DMS79 (cell line): ENCODE data around the gene ANP32B.
"Not testable (repeated sequence)": the region's sequence is repeated elsewhere in the genome, so short reads cannot be mapped to it uniquely, and the experiment has no call there.

Experiments used
- DNase-seq: peaks from one replicate; lab custom pipeline; 2025; lab: John Stamatoyannopoulos, UW

ANP32B gene

GRCh38 chr9:97982683-97983588 lies at the start of gene ANP32B:
Gene ANP32B (plus strand): TSS chr9:97983341. CDS start chr9:97983556, 215 bp downstream.
- DNase-seq: peak; percentile 39

GRCh38 chr9:97934321-97935115 lies 48.6 kb upstream of the ANP32B start:
- no peak for DNase-seq

GRCh38 chr9:97935276-97935675 lies 47.9 kb upstream of the ANP32B start:
- no peak for DNase-seq

- DNase-seq: no peak
Measured at GRCh38 chr9:97936998-97937397, 46.1 kb upstream of the ANP32B start.

- no peak for DNase-seq
Measured at GRCh38 chr9:97938081-97938644, 45.0 kb upstream of the ANP32B start, which contains the start of gene HEMGN. Gene HEMGN (minus strand): TSS chr9:97938172. CDS start chr9:97938136, 36 bp downstream.

GRCh38 chr9:97940233-97940632 lies 42.9 kb upstream of the ANP32B start:
- no peak for DNase-seq

GRCh38 chr9:97940741-97941140 lies 42.4 kb upstream of the ANP32B start:
- DNase-seq: no peak

- DNase-seq: no peak
Measured at GRCh38 chr9:97941323-97941722, 41.8 kb upstream of the ANP32B start.

GRCh38 chr9:97943308-97943855 lies 39.8 kb upstream of the ANP32B start:
- DNase-seq: no peak

- no peak for DNase-seq
Measured at GRCh38 chr9:97944612-97945011, 38.5 kb upstream of the ANP32B start.

GRCh38 chr9:97945470-97945869 lies 37.7 kb upstream of the ANP32B start:
- not testable (repeated sequence) for DNase-seq

- not testable (repeated sequence) for DNase-seq
Measured at GRCh38 chr9:97947094-97947493, 36.0 kb upstream of the ANP32B start.

GRCh38 chr9:97950873-97951272 lies 32.3 kb upstream of the ANP32B start:
- not testable (repeated sequence) for DNase-seq

- no peak for DNase-seq
Measured at GRCh38 chr9:97954550-97954989, 28.6 kb upstream of the ANP32B start.

GRCh38 chr9:97956331-97956730 lies 26.8 kb upstream of the ANP32B start:
- DNase-seq: no peak

- DNase-seq: no peak
Measured at GRCh38 chr9:97958812-97959511, 24.2 kb upstream of the ANP32B start.

- DNase-seq: no peak
Measured at GRCh38 chr9:97959585-97959984, 23.6 kb upstream of the ANP32B start.

- DNase-seq: not testable (repeated sequence)
Measured at GRCh38 chr9:97960678-97961328, 22.3 kb upstream of the ANP32B start.

- DNase-seq: no peak
Measured at GRCh38 chr9:97961361-97961760, 21.8 kb upstream of the ANP32B start.

- no peak for DNase-seq
Measured at GRCh38 chr9:97962136-97962535, 21.0 kb upstream of the ANP32B start.

GRCh38 chr9:97962575-97962974 lies 20.6 kb upstream of the ANP32B start:
- DNase-seq: no peak
